Activated naive CD4-positive, alpha-beta T cell treated with anti-CD3 and anti-CD28 coated beads, Interleukin-2, amount 50 U/mL, for 72 hours (primary cell): Measurements from ENCODE around the gene GLIS1. TPM values are rescaled to one million over a fixed set of nuclear protein-coding genes. Genes with fewer than 3 reads are reported as not detected.
"Not testable (repeated sequence)": the region's sequence is repeated elsewhere in the genome, so short reads cannot be mapped to it uniquely, and the experiment has no call there.

Source experiments
- ATAC-seq, 2 donors: fragments of 150-1000 bp; cut with Tn5 transposase; 2 replicates each; pipeline ENCODE4 v1.10.0; 2021; ENCODE audit warnings: mild to moderate bottlenecking in 2 of 2, moderate library complexity in 2 of 2
- DNase-seq, 2 donors: peaks; one replicate each; pipeline ENCODE4 v3.0.0; 2021 to 2022; ENCODE audit warnings: low spot score in 2 of 2
- H3K27ac Mint-ChIP-seq, 2 donors: one replicate each; pipeline ENCODE4 v1.8.0; 2022; ENCODE audit warnings: mild to moderate bottlenecking in 2 of 2, mixed read lengths in 2 of 2
- H3K36me3 Mint-ChIP-seq, 2 donors: one replicate each; pipeline ENCODE4 v1.8.0; 2022; ENCODE audit warnings: mixed read lengths in 2 of 2
- H3K9me3 Mint-ChIP-seq, 2 donors: one replicate each; pipeline ENCODE4 v1.8.0; 2022; ENCODE audit warnings: mixed read lengths in 2 of 2
- total RNA-seq, 2 donors: library from RNA; stranded (reverse); gene quantifications; one replicate each; pipeline ENCODE4 v1.2.3, GENCODE V29; 2022

Gene GLIS1
- not detected for total RNA-seq

DNA sequence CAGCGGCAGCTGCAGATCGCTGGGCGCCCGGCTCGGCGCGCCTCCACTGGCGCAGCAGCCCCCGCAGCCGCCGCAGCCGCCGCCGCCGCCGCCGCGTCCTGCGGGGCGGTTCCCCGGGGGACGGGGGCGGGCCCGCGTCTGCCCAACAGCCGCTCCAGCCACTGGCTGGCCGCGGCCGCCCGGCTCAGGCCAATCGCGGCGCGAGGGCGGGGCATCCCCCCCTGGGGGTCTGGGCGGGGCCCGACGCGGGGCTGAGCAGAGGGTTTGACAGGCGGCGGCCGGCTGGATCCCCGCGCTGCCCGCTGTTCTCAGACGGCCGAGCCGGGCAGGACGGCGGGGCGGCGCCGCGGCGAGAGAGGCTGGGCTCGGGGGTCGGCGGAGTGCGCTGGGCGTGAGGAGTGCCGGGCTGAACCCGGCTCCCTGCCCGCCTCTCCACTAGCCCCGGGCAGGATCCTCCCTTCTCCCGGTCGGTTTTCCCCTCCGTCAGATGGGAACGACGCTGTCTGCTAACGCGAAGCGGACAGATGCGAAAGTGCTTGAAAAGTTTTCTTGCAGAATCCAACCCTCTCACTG, at the start of gene GLIS1:
Gene GLIS1 (minus strand): TSS at position 56 of the 573 bp plus-strand sequence. CDS start 1,100 bp downstream, outside the sequence.
- peaks cover 9 to 15% of the 10 kb centered on the region in 2 donors for H3K36me3 Mint-ChIP-seq
- H3K9me3 Mint-ChIP-seq = peaks cover 13 to 14% of the 10 kb centered on the region in 2 donors
- peak in 1 of 2 donors; percentile 80 for DNase-seq
- no peak within 1 kb of the TSS for H3K27ac Mint-ChIP-seq
- ATAC-seq = peak; percentile 91 to 99

DNA sequence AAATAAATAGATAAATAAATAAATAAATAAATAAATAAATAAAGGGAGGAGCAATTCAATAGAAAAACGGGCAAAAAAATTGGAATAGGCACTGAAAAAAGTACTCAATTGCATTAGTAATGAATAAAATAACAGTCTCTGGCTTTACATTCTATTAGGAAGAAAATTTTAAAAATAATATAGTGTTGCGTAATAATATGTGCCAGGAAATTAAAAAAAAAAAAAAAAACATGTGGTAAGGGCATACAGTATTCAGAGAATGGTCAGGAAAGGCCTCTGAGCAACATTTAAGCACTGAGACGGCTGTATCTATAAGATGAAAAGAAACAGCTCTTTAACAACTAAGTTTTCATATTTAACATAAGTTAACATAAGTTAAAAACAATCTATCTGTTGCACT, 48.7 kb upstream of the GLIS1 start:
- no peak for ATAC-seq
- Mint-ChIP-seq H3K9me3 (no peaks in the 10 kb centered on the region), H3K36me3 (peaks cover 20 to 42% of the 10 kb centered on the region in 2 donors), H3K27ac (no peak overlapping the region)
- no peak for DNase-seq

DNA sequence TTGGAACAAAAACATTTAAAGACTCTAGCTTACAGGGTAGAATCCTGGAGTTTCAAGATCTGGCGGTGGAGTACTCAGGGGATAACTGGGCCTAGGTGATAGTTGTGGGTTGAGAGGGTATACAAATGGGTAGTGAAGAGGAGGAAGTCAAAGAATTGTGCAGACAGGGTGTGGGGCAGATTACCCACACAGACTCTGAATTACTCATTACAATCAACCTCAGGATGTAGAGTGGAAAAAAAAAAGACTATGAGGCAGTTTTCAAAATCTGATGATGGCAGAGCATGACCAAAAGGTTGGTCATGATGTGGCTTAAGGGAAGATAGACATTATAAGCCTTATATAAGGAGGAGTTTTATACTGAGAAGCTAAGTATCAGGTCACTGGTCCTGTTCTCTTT, 44.1 kb upstream of the GLIS1 start:
- ATAC-seq (peak; percentile 98 to 99), DNase-seq (peak in 1 of 2 donors; percentile 4)
- Mint-ChIP-seq H3K27ac (peak overlapping the region; percentile 2 to 16), H3K9me3 (no peaks in the 10 kb centered on the region), H3K36me3 (peaks cover 13 to 35% of the 10 kb centered on the region in 2 donors)

DNA sequence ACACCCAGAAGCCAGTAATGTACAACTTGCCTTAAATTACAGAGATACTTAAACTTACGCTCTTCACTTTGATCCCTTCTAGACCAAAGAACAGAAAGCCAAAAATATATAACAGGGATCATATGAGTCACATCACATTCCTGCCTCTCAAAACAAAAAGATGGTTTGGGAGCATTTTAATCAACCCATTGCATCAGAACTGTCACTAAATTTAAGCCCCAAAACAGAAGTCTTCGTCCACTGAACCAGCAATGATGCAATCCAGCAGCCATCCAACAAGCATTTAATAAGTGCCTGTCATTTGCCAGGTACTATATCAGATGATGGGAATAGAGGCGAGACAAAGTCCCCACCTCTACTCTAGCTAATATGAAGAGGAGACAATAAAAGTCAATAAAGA, 42.7 kb upstream of the GLIS1 start:
- ATAC-seq (no peak), DNase-seq (no peak)
- Mint-ChIP-seq H3K36me3 (peaks cover 9 to 32% of the 10 kb centered on the region in 2 donors), H3K9me3 (no peaks in the 10 kb centered on the region), H3K27ac (no peak overlapping the region)

DNA sequence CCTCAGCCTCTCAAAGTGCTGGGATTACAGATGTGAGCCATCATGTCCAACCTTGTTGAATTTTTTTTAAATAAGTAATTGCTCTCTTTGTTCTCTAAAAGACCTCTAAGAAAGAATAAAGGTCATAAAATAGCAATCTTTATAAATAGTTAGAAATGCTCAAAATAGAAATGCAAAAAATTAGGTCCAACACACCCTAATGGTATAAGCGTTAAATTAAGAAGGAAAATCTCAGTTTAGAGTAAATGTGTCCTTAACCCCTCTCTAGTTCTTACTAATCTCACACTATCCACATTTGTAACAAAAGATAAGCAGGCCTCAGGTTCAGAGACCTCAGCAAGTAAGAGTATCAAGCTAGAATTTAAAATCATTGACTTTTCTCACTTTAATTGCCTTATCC, 38.3 kb upstream of the GLIS1 start:
- Mint-ChIP-seq H3K9me3 (no peaks in the 10 kb centered on the region), H3K36me3 (peaks cover 7 to 11% of the 10 kb centered on the region in 2 donors), H3K27ac (no peak overlapping the region)
- ATAC-seq (no peak), DNase-seq (no peak)

DNA sequence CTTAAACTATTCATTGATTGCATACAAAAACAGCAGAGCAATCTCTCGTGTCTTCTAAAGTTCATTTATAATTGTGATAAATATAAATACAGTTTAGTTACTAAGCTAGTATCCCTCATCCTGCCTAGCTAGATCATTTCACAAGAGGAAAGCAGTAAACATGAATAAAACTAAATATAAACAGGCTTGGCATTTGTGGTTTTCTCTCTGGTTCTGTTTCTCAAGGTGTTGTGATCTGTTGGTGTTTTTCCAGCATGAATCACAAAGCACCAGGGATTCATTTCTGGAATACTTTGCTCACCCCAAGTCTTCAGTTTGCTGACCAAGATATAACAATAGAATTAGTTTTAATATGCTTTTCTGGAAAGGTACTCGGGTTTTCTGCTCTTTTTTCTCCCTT, 32.7 kb upstream of the GLIS1 start:
- ATAC-seq (no peak), DNase-seq (no peak)
- Mint-ChIP-seq H3K27ac (peak overlapping the region in 1 of 2 donors; percentile 5), H3K36me3 (peaks cover 7 to 9% of the 10 kb centered on the region in 2 donors), H3K9me3 (no peaks in the 10 kb centered on the region)

DNA sequence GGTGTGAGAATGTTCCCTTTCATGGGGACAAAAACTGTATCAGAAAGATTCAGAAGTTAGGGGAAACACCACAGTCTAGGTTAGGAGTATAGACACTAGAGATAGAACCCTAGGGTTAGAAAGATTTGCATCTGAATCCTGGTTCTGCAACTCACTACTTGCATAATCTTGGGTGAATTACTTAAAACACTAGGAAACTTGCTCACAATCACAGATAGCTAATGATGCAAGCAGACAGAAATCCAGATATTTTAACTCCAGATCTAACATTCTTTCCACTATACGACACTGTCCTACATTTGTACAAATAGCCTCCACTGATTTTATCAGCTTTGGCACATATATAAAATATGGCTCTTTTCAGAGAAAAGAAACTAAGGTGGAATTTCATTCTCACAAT, 30.8 kb upstream of the GLIS1 start:
- Mint-ChIP-seq H3K36me3 (peaks cover 11 to 22% of the 10 kb centered on the region in 2 donors), H3K27ac (no peak overlapping the region), H3K9me3 (no peaks in the 10 kb centered on the region)
- ATAC-seq = no peak
- no peak for DNase-seq

DNA sequence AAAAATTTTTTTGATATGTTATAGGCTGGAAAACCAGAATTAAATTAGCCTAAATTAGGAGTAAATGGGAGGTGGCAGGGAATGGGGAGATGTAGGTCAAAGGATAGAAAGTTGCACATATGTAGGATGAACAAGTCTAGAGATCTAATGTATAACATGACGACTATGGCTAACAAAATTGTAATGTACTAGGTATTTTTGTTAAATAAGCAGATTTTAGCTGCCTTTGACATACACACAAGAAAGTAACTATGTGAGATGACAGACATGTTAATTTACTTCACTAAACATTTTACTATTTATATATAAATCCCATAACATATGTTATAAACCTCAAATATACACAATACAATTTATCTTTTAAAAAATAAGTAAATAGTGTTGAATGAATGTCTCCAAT, 30.2 kb upstream of the GLIS1 start:
- Mint-ChIP-seq H3K9me3 (no peaks in the 10 kb centered on the region), H3K36me3 (peaks cover 14 to 24% of the 10 kb centered on the region in 2 donors), H3K27ac (peak overlapping the region in 1 of 2 donors; percentile 33)
- no peak for DNase-seq
- no peak for ATAC-seq

DNA sequence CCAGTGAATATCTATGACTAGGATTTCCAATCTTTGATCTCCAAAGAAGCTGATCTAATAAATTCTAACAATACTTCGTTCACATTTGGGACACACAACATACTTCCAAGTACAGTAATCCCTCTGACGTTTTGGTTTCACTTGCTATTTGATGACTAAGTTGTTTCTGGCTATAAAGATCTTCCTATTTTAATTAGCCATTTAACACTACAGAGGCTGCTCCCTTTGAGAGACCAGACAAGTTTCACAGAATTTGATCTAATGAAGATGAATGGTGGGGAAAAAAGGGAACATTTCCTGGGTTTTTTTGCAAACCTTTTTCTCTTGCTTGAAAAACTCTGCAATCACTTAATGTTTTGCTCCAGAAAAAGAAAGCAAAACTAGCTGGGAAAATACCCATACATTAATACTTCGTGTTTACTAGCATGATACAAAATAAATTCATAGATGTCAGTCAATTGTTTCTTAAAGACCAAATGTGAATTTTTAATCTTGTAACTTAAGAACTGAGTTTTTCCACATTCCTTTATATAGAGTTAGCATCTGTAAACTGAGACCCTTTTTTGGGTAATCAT, 28.0 kb upstream of the GLIS1 start:
- ATAC-seq (no peak), DNase-seq (no peak)
- Mint-ChIP-seq H3K27ac (peak overlapping the region in 1 of 2 donors; percentile 25), H3K36me3 (peaks cover 29 to 34% of the 10 kb centered on the region in 2 donors), H3K9me3 (peaks cover 0 to 8% of the 10 kb centered on the region in 2 donors)

DNA sequence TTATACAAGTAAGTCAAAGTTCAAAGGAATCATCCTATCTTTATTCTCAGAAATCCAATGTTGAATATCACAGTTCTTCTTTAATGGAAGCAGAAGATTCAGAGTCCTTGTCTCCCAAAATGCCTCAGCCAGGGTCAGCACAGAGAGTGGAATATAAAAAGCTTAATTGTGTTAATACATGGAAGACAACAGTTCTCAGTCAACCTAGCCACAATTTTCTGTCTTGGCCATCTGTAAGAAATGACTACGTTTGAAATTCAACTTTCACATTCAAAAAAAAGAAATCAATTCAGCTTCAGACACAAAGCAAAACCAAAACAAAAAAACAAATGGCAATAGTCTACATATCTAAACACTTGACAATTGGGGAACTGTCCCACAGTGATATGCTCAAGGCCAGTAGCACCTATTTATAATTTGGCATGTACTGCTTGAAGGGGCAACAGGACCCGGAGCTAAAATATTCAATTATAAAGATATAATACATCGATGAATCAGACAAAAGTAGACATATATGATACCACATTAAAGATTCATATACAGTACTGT, 27.3 kb upstream of the GLIS1 start:
- no peak for DNase-seq
- Mint-ChIP-seq H3K27ac (peak overlapping the region in 1 of 2 donors; percentile 25), H3K36me3 (peaks cover 29 to 34% of the 10 kb centered on the region in 2 donors), H3K9me3 (peaks cover 0 to 8% of the 10 kb centered on the region in 2 donors)
- ATAC-seq = no peak

DNA sequence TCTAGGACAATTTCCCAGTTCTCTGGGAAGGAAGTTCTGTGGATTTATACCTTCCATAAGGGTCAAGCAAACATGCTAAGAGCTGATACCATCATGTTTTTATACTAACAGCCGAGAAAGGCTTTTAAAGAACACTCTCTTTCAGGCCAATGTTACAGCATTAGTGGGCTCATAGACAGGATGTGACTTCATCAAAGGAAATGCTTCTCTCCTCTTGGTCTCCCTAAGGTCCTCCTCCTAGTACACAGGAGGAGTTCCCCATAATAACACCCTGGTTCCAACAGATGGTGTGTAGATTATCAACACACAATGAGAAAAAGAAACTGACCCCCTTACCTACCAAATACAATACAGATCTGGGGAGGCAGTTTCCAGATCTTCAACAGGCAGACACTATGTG, 26.7 kb upstream of the GLIS1 start:
- peaks cover 0 to 8% of the 10 kb centered on the region in 2 donors for H3K9me3 Mint-ChIP-seq
- H3K36me3 Mint-ChIP-seq = peaks cover 24 to 28% of the 10 kb centered on the region in 2 donors
- DNase-seq (no peak), ATAC-seq (no peak)
- no peak overlapping the region for H3K27ac Mint-ChIP-seq

DNA sequence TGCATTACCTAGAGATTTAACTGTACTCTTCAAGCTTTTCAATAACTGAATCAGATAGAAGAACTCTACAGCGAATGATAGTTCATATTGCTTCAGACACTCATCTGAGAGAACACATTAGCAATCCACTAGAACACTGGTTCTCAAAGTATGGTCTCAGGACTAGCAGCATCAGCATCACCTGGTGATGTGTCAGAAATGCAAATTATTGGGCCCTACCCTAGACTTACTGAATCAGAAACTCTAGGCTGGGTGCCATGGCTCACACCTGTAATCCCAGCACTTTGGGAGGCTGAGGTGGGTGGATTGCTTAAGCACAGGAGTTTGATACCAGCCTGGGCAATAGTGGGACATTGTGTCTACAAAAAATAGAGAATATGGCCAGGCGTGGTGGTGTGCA, 24.9 kb upstream of the GLIS1 start:
- H3K9me3 Mint-ChIP-seq = peaks cover 0 to 8% of the 10 kb centered on the region in 2 donors
- ATAC-seq = no peak
- peak overlapping the region in 1 of 2 donors; percentile 19 for H3K27ac Mint-ChIP-seq
- no peak for DNase-seq
- H3K36me3 Mint-ChIP-seq = peaks cover 26 to 28% of the 10 kb centered on the region in 2 donors

DNA sequence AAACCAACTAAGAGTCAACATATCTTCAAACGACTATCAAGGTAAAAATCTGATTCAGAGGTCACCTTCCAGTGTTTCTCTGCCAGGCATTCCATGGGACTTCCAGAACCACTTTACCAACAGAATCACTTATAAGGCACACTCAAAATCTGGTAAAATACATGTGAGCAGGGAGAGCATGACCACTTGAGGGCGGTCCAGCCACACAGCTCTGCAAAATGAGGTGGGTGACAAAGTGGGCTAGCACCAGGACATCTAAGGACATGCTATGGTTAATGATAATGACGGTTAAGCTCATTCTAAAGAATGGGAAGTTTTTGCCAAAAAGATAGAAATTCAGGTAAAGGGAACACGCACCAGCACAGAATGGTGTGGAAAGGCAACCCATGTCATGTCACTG, 24.5 kb upstream of the GLIS1 start:
- no peak for ATAC-seq
- DNase-seq = no peak
- peaks cover 0 to 8% of the 10 kb centered on the region in 2 donors for H3K9me3 Mint-ChIP-seq
- H3K27ac Mint-ChIP-seq = no peak overlapping the region
- H3K36me3 Mint-ChIP-seq = peaks cover 26 to 28% of the 10 kb centered on the region in 2 donors

DNA sequence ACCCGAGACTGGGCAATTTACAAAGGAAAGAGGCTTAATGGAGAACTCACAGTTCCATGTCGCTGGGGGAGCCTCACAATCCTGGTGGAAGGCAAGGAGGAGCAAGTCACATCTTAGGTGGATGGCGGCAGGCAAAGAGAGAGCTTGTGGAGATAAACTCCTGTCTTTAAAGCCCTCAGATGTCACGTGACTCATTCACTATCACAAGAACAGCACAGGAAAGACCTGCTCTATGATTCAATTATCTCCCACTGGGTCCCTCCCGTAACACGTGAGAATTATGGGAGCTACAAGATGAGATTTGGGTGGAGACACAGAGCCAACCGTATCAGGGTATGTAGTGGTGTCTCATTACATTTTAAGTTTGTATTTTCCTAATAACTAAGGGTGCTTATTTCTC, 21.5 kb upstream of the GLIS1 start:
- ATAC-seq, H3K9me3 Mint-ChIP-seq, H3K27ac Mint-ChIP-seq, DNase-seq: not testable (repeated sequence)
- H3K36me3 Mint-ChIP-seq = peaks cover 19 to 28% of the 10 kb centered on the region in 2 donors

DNA sequence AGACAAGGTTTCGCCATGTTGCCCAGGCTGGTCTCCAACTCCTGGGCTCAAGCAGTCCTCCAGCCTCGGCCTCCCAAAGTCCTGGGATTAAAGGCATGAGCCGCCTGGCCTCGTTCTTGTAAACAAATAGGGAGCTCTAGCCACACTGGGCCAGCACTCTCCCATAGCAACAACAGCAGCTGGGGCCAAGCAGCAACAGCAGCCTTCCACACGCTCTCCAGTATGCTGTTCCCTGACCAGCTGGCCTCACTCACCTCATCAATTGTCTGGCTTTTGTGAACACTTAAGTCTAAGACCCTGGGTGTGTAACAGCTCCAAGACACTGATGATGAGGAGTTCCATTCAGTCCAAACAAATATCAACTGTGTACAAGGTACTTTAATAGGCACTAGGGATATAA, 16.9 kb upstream of the GLIS1 start:
- no peaks in the 10 kb centered on the region for H3K9me3 Mint-ChIP-seq
- no peak for DNase-seq
- no peak overlapping the region for H3K27ac Mint-ChIP-seq
- no peak for ATAC-seq
- peaks cover 0 to 6% of the 10 kb centered on the region in 2 donors for H3K36me3 Mint-ChIP-seq

DNA sequence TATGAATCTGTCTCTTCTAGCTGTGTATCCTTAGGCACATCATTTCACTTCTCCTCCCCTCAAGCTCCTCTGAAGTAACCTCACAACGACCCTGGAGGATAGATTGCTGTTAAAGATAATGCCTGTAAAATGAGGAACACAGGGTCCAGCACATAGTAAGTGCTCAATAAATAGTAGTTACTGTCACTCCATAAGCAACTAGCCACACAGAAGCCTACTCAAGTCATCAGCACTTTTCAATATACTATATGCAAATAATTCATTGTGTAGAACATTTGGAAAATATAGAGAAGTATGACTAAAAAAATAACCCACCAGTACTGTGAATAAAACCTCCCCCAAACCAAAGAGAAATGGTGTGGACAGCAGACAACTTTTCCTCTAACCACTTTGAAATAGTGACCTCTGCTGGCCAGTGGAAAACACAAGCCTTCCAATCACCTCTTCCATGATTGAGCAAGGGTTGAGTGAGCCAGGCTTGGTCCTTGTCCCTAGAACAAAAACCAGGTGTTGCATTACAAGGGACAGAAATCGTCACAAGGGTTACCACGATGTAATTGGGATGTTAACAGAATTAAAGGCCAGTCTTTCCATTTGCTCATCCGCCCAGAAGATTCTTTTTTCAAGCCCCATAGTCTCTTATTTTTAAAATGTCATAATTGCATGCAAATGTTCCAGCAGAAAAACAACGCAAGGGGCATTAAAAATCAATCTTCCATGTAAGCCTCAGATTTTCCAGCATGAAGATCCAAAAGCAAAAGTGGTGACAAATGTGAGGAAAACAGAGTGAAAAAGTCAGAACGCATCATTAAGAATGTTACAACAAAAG, 15.7 kb upstream of the GLIS1 start:
- no peaks in the 10 kb centered on the region for H3K9me3 Mint-ChIP-seq
- peak; percentile 50 to 51 for ATAC-seq
- DNase-seq = peak in 1 of 2 donors; percentile 22
- no peaks in the 10 kb centered on the region for H3K36me3 Mint-ChIP-seq
- H3K27ac Mint-ChIP-seq = no peak overlapping the region

DNA sequence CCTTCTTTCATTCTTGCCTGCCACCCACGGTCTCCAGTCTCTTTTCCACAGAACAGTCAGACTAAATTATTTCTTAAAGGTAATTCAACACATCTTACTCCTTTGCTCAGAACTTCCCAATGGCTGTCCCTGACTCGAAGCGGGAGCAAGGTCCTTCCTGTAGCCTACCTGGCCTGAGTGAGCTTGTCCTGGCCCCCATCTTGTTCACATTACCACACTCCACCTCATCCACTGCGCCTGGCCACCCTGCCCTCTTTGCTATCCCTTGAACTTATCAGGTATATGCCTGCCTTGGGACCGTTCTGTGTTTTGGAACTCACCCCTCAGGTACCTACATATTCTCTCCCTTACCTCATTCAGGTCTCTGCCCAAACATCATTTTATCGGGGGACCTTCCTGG, 13.3 kb upstream of the GLIS1 start:
- Mint-ChIP-seq H3K27ac (no peak overlapping the region), H3K9me3 (no peaks in the 10 kb centered on the region), H3K36me3 (no peaks in the 10 kb centered on the region)
- no peak for DNase-seq
- no peak for ATAC-seq
